Measurements from ENCODE around the gene CALHM5. TPM values are rescaled to one million over a fixed set of nuclear protein-coding genes. Genes with fewer than 3 reads are reported as not detected.

CALHM5 gene
- polyA plus RNA-seq, 4 donors, result under 0.01 to 0.66 (median 0.21) TPM

GRCh38 chr6:116568821-116569755, 57.6 kb downstream of the CALHM5 start:
- FAIRE-seq, result no peak
- H3K27ac ChIP-seq (ENCODE audit: low read depth in 1 of 3, low read length in 2 of 3), result no peak overlapping the region

GRCh38 chr6:116570856-116571682, 59.6 kb downstream of the CALHM5 start, which contains the start of gene RWDD1:
Gene RWDD1 (plus strand): TSS chr6:116571504. CDS start chr6:116571583, 79 bp downstream.
- peak within 1 kb of the TSS; percentile 89 to 99 (median 95) for H3K27ac ChIP-seq (ENCODE audit: low read depth in 1 of 3, low read length in 2 of 3)

More at GRCh38 chr6:116568821-116569755, 57.6 kb downstream of the CALHM5 start:
- DNase-seq, result no peak
- H3K27me3 ChIP-seq (ENCODE audit: control insufficient read depth in 3 of 3, insufficient read depth in 3 of 3, low read length in 3 of 3), result peaks cover 0 to 8% (median 0%) of the 10 kb centered on the region in 3 donors
- H3K36me3 ChIP-seq (ENCODE audit: control insufficient read depth in 3 of 3, insufficient read depth in 2 of 3, low read depth in 1 of 3, low read length in 3 of 3), result no peaks in the 10 kb centered on the region
- H3K4me3 ChIP-seq (ENCODE audit: low read depth in 1 of 3, low read length in 3 of 3), result no peak overlapping the region
- 59 to 69% (median 63%) methylated on average over 7 of the region's 7 CpGs for WGBS, 3 donors
- peaks cover 0 to 11% (median 2%) of the 10 kb centered on the region in 3 donors for H3K4me1 ChIP-seq (ENCODE audit: control insufficient read depth in 3 of 3, insufficient read depth in 2 of 3, low read depth in 1 of 3, low read length in 2 of 3)
- no peaks in the 10 kb centered on the region for H3K9me3 ChIP-seq (ENCODE audit: control insufficient read depth in 2 of 2, insufficient read depth in 1 of 2, low read depth in 1 of 2, low read length in 1 of 2)

GRCh38 chr6:116571683-116572000, 60.2 kb downstream of the CALHM5 start:
- Histone ChIP-seq H3K4me1 (ENCODE audit: control insufficient read depth in 3 of 3, insufficient read depth in 2 of 3, low read depth in 1 of 3, low read length in 2 of 3) (peaks cover 0 to 9% (median 2%) of the 10 kb centered on the region in 3 donors), H3K4me3 (ENCODE audit: low read depth in 1 of 3, low read length in 3 of 3) (peak overlapping the region; percentile 79 to 96 (median 80)), H3K27me3 (ENCODE audit: control insufficient read depth in 3 of 3, insufficient read depth in 3 of 3, low read length in 3 of 3) (no peaks in the 10 kb centered on the region), H3K27ac (ENCODE audit: low read depth in 1 of 3, low read length in 2 of 3) (peak overlapping the region; percentile 89 to 99 (median 95)), H3K36me3 (ENCODE audit: control insufficient read depth in 3 of 3, insufficient read depth in 2 of 3, low read depth in 1 of 3, low read length in 3 of 3) (peaks cover 0 to 5% (median 2%) of the 10 kb centered on the region in 3 donors), H3K9me3 (ENCODE audit: control insufficient read depth in 2 of 2, insufficient read depth in 1 of 2, low read depth in 1 of 2, low read length in 1 of 2) (no peaks in the 10 kb centered on the region)
- WGBS, 3 donors, result 0 to 1% (median 0%) methylated on average over 12 of the region's 12 CpGs
- DNase-seq, result no peak
- no peak for FAIRE-seq

More at GRCh38 chr6:116570856-116571682, 59.6 kb downstream of the CALHM5 start, which contains the start of gene RWDD1:
- WGBS, 3 donors, result 0% methylated on average over 46 to 62 of the region's 62 CpGs
- H3K4me1 ChIP-seq (ENCODE audit: control insufficient read depth in 3 of 3, insufficient read depth in 2 of 3, low read depth in 1 of 3, low read length in 2 of 3), result peaks cover 0 to 9% (median 2%) of the 10 kb centered on the region in 3 donors
- peak within 1 kb of the TSS; percentile 80 to 96 (median 88) for H3K4me3 ChIP-seq (ENCODE audit: low read depth in 1 of 3, low read length in 3 of 3)
- no peaks in the 10 kb centered on the region for H3K27me3 ChIP-seq (ENCODE audit: control insufficient read depth in 3 of 3, insufficient read depth in 3 of 3, low read length in 3 of 3)
- H3K9me3 ChIP-seq (ENCODE audit: control insufficient read depth in 2 of 2, insufficient read depth in 1 of 2, low read depth in 1 of 2, low read length in 1 of 2), result no peaks in the 10 kb centered on the region
- DNase-seq, result peak; percentile 98 to 99
- peaks cover 0 to 5% (median 2%) of the 10 kb centered on the region in 3 donors for H3K36me3 ChIP-seq (ENCODE audit: control insufficient read depth in 3 of 3, insufficient read depth in 2 of 3, low read depth in 1 of 3, low read length in 3 of 3)
- FAIRE-seq, result no peak

GRCh38 chr6:116572162-116572561, 60.7 kb downstream of the CALHM5 start:
- Histone ChIP-seq H3K27me3 (ENCODE audit: control insufficient read depth in 3 of 3, insufficient read depth in 3 of 3, low read length in 3 of 3) (no peaks in the 10 kb centered on the region), H3K4me1 (ENCODE audit: control insufficient read depth in 3 of 3, insufficient read depth in 2 of 3, low read depth in 1 of 3, low read length in 2 of 3) (peaks cover 0 to 9% (median 2%) of the 10 kb centered on the region in 3 donors), H3K4me3 (ENCODE audit: low read depth in 1 of 3, low read length in 3 of 3) (peak overlapping the region; percentile 79 to 96 (median 80)), H3K9me3 (ENCODE audit: control insufficient read depth in 2 of 2, insufficient read depth in 1 of 2, low read depth in 1 of 2, low read length in 1 of 2) (no peaks in the 10 kb centered on the region), H3K27ac (ENCODE audit: low read depth in 1 of 3, low read length in 2 of 3) (peak overlapping the region in 2 of 3 donors; percentile 89 to 99), H3K36me3 (ENCODE audit: control insufficient read depth in 3 of 3, insufficient read depth in 2 of 3, low read depth in 1 of 3, low read length in 3 of 3) (peaks cover 0 to 5% (median 2%) of the 10 kb centered on the region in 3 donors)
- DNase-seq, result peak; percentile 65 to 69
- WGBS, 3 donors, result 0 to 4% (median 3%) methylated on average over 7 of the region's 7 CpGs
- FAIRE-seq, result no peak

Other genes starting within 250 kb of the CALHM5 start
- gene TSPYL1, start 231.7 kb upstream of the CALHM5 start, polyA plus RNA-seq, result 10 to 100 TPM; 25.1 to 90.8 (median 32.8) TPM
- gene DSE, start 140.7 kb upstream of the CALHM5 start, polyA plus RNA-seq, result 10 to 100 TPM in 1 of 4 donors, 1 to 10 TPM in 2, under 1 TPM in 1; 0.45 to 10.4 (median 4.8) TPM
- gene CALHM6, start 50.3 kb upstream of the CALHM5 start, polyA plus RNA-seq, result 10 to 100 TPM in 2 of 4 donors, 1 to 10 TPM in 2; 2.7 to 16.9 (median 9.3) TPM
- gene TRAPPC3L, start 34.0 kb downstream of the CALHM5 start, polyA plus RNA-seq, result under 1 TPM in 2 of 4 donors, not detected in 2; 0.12 to 0.13 TPM
- gene CALHM4, start 42.1 kb downstream of the CALHM5 start, polyA plus RNA-seq, result not detected
- 10 to 100 TPM; 36.9 to 60.2 (median 44.6) TPM for gene RWDD1, start 59.9 kb downstream of the CALHM5 start, polyA plus RNA-seq
- under 1 TPM; 0.12 to 0.54 (median 0.33) TPM for gene RSPH4A, start 104.8 kb downstream of the CALHM5 start, polyA plus RNA-seq
- gene ZUP1, start 157.1 kb downstream of the CALHM5 start, polyA plus RNA-seq, result 10 to 100 TPM in 3 of 4 donors, 1 to 10 TPM in 1; 7.7 to 22.1 (median 12.1) TPM
- gene KPNA5, start 169.6 kb downstream of the CALHM5 start, polyA plus RNA-seq, result 1 to 10 TPM in 3 of 4 donors, under 1 TPM in 1; 0.45 to 7.5 (median 1.7) TPM